Endothelial cell of umbilical vein (primary cell): ENCODE measurements around the gene LAMP1. TPM values are rescaled to one million over a fixed set of nuclear protein-coding genes. Genes with fewer than 3 reads are reported as not detected.

Experiments
- BruUV-seq: library from RNA; stranded (reverse); fragments of 400-500 nt; replicated peaks from 2 replicates; lab custom pipeline; 2021; lab: Mats Ljungman, UMichigan
- CTCF ChIA-PET: fragments of 300-600, 350-600 bp; sonication (Branson Sonifier 250); formaldehyde crosslinking; loops from one replicate; lab custom pipeline; 2021; ENCODE audit warnings: antibody characterized with exemption, inconsistent platforms; lab: Charles Lee
- POLR2A ChIA-PET: fragments of 300-600, 350-600 bp; sonication (Branson Sonifier 250); formaldehyde crosslinking; loops from one replicate; lab custom pipeline; 2021; ENCODE audit warnings: antibody characterized with exemption, inconsistent platforms; lab: Charles Lee
- DNase-seq: peaks from one replicate; pipeline ENCODE4 v3.0.0-alpha.2; 2011; ENCODE audit warnings: low read depth, low spot score
- FAIRE-seq: peaks from 2 replicates; lab custom pipeline; 2011; peaks lifted over from hg19 to GRCh38; lab: Jason Lieb, UNC
- H2AFZ ChIP-seq: 2 replicates; pipeline ENCODE4 v1.6.0; 2012; ENCODE audit warnings: low read depth, low read length, control low read depth, inconsistent platforms
- H3K27ac ChIP-seq: 2 replicates; pipeline ENCODE4 v1.5.1; 2011; ENCODE audit warnings: low read depth, mild to moderate bottlenecking, control low read depth, low read length, moderate library complexity; ENCODE audit not compliant: insufficient read depth
- H3K27me3 ChIP-seq, 2 experiments: 2 replicates each; pipeline versions ENCODE4 v1.6.0 to v1.6.1; 2011; ENCODE audit warnings: low read length in 2 of 2, mixed read lengths in 1 of 2; ENCODE audit not compliant: control insufficient read depth in 2 of 2, insufficient read depth in 2 of 2
- H3K36me3 ChIP-seq, 2 experiments: 2 replicates in 1 of 2; 3 replicates in 1 of 2; pipeline ENCODE4 v1.5.1; 2011; ENCODE audit warnings: low read length in 2 of 2, mild to moderate bottlenecking in 1 of 2, moderate library complexity in 1 of 2; ENCODE audit not compliant: control insufficient read depth in 2 of 2, insufficient read depth in 2 of 2; ENCODE audit errors: extremely low read depth in 1 of 2
- H3K4me1 ChIP-seq: 3 replicates; pipeline ENCODE4 v1.5.1; 2011; ENCODE audit warnings: mild to moderate bottlenecking, low read length; ENCODE audit not compliant: control insufficient read depth, insufficient read depth; ENCODE audit errors: extremely low read depth
- H3K4me2 ChIP-seq: 2 replicates; pipeline ENCODE4 v1.6.1; 2011; ENCODE audit warnings: low read length, control low read depth, mixed read lengths; ENCODE audit not compliant: insufficient read depth
- H3K4me3 ChIP-seq, 3 experiments: fragments of 200-600 bp in 1 of 3; sonication (generic), shearing (Covaris generic) in 1 of 3; replicated peaks in 1 of 3; 2 replicates each; pipeline ENCODE4 v1.5.1; 2011 to 2016; ENCODE audit warnings: control low read depth in 3 of 3, low read length in 3 of 3, mild to moderate bottlenecking in 2 of 3, inconsistent platforms in 1 of 3, low read depth in 1 of 3, moderate library complexity in 1 of 3; ENCODE audit not compliant: insufficient read depth in 1 of 3
- H3K79me2 ChIP-seq: 2 replicates; pipeline ENCODE4 v1.6.0; 2012; ENCODE audit warnings: low read length, inconsistent platforms; ENCODE audit not compliant: control insufficient read depth, insufficient read depth
- H3K9ac ChIP-seq: replicated peaks from 2 replicates; pipeline ENCODE3; 2011; ENCODE audit warnings: low read length, control low read depth; ENCODE audit not compliant: insufficient read depth; ENCODE audit errors: extremely low read depth
- H3K9me1 ChIP-seq: replicated peaks from 3 replicates; pipeline ENCODE4 v1.6.0; 2011; ENCODE audit warnings: mild to moderate bottlenecking, low read length; ENCODE audit not compliant: control insufficient read depth, insufficient read depth; ENCODE audit errors: extremely low read depth
- H3K9me3 ChIP-seq: replicated peaks from 2 replicates; pipeline ENCODE4 v1.5.1; 2012; ENCODE audit warnings: low read length, inconsistent platforms; ENCODE audit not compliant: control insufficient read depth, insufficient read depth
- H4K20me1 ChIP-seq: replicated peaks from 2 replicates; pipeline ENCODE3; 2011; ENCODE audit warnings: mild to moderate bottlenecking, low read length; ENCODE audit not compliant: control insufficient read depth, insufficient read depth; ENCODE audit errors: extremely low read depth
- EZH2 ChIP-seq: IDR thresholded peaks from 2 replicates; pipeline ENCODE4 v1.6.1; 2012; ENCODE audit warnings: borderline replicate concordance, low read depth, mild to moderate bottlenecking, moderate library complexity, low read length, inconsistent platforms; ENCODE audit not compliant: severe bottlenecking
- FOS ChIP-seq: IDR thresholded peaks from 2 replicates; pipeline ENCODE4 v1.6.1; 2011; ENCODE audit warnings: mild to moderate bottlenecking, low read length, moderate library complexity, borderline replicate concordance; ENCODE audit not compliant: insufficient read depth
- GATA2 ChIP-seq: IDR thresholded peaks from 2 replicates; pipeline ENCODE4 v1.7.0; 2011; ENCODE audit warnings: low read depth, mild to moderate bottlenecking, moderate library complexity, mixed read lengths, low read length; ENCODE audit not compliant: insufficient read length, insufficient read depth
- JUN ChIP-seq: IDR thresholded peaks from 2 replicates; pipeline ENCODE4 v1.6.1; 2011; ENCODE audit warnings: borderline replicate concordance, low read depth; ENCODE audit not compliant: insufficient read length, insufficient read depth
- MYC ChIP-seq: IDR thresholded peaks from one replicate; pipeline ENCODE4 v1.6.1; 2011; ENCODE audit warnings: mild to moderate bottlenecking, low read depth, low read length
- POLR2A ChIP-seq: IDR thresholded peaks from 2 replicates; pipeline ENCODE4 v1.6.1; 2012; ENCODE audit warnings: low read depth, mild to moderate bottlenecking, control low read depth, low read length
- POLR2AphosphoS5 ChIP-seq: IDR thresholded peaks from 2 replicates; pipeline ENCODE4 v1.6.1; 2012; ENCODE audit warnings: low read depth, mild to moderate bottlenecking, control low read depth, low read length, moderate library complexity; ENCODE audit not compliant: insufficient read depth
- dilution Hi-C: fragments of 300-500 bp; cut with MboI; formaldehyde crosslinking; loops from one replicate; pipeline ENCODE4 v1.15.0; 2019; ENCODE audit warnings: low sequenced_read_pairs; ENCODE audit not compliant: extremely low pct_ligation_motif_present
- intact Hi-C: fragments of 100-400 bp; cut with micrococcal nuclease; formaldehyde crosslinking; loops from one replicate; pipeline ENCODE4 v1.10.0; 2022
- polyA plus RNA-seq, 4 experiments: library from polyadenylated mRNA; depleted of rRNA in 3 of 4; stranded (reverse) in 3 of 4; unstranded in 1 of 4; fragments of >200 nt; gene quantifications; 2 replicates each; pipeline versions ENCODE4 v1.2.1 to v1.2.3, GENCODE V29; 2011 to 2012; ENCODE audit warnings: missing spikeins in 1 of 4
- total RNA-seq: library from RNA; stranded (reverse); gene quantifications from 2 replicates; pipeline ENCODE4 v1.2.3, GENCODE V29; 2021
- TF ChIP-seq, protein P1 (sequence below): IDR thresholded peaks from 2 replicates; pipeline ENCODE4 v1.6.1; 2011; ENCODE audit not compliant: insufficient read depth, insufficient read length
- TF ChIP-seq, protein P2 (sequence below), 2 donors: IDR thresholded peaks; 1 replicate in 1 of 2; 2 replicates in 1 of 2; pipeline ENCODE4 v1.5.1; 2011; ENCODE audit warnings: low read length in 2 of 2, mild to moderate bottlenecking in 2 of 2, moderate library complexity in 2 of 2, control low read depth in 1 of 2, inconsistent platforms in 1 of 2, low read depth in 1 of 2; ENCODE audit not compliant: insufficient read depth in 1 of 2; ENCODE audit errors: extremely low read depth in 1 of 2

Gene LAMP1
- total and polyA plus RNA-seq, 2 donors (not counting 3 experiments of a cell fraction or from before 2014, with no cell fraction given), result 262 to 285 TPM

DNA sequence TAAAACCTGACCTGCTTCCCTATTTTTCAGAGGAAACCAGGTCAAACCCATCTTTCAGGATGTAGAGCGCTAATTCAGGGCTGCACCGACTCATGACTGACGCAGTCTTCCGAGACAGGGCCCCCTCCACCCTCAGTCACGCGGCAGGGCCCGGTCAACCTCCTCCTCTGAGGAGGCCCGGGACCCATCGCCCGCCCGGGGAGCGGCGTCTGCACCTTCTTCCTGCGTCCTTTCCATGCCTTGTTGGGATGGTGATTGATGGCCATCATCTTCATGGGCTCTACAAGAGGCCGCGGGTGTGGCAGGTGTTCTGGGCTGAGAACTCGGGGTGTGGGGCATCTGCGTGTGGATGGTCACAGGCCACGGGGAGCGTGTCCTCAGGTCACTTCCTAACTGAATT lies 40.9 kb downstream of the LAMP1 start:
- ChIA-PET CTCF (interaction anchor here (0.6 to 1.6 kb wide), 3 partner anchors 10 to 62 kb away, joined by 3 to 4 read pairs (median 4); no protein-coding TSS in a partner anchor), POLR2A (no interaction called here)
- no peak overlapping the region for H2AFZ ChIP-seq
- H3K4me3 ChIP-seq, result no peak overlapping the region
- H3K27ac ChIP-seq, result no peak overlapping the region
- H4K20me1 ChIP-seq, result no peaks in the 10 kb centered on the region
- H3K36me3 ChIP-seq, result no peaks in the 10 kb centered on the region
- BruUV-seq, result no TSS peak
- H3K4me1 ChIP-seq, result no peaks in the 10 kb centered on the region
- dilution Hi-C loops, result no loop called here
- DNase-seq (no peak), FAIRE-seq (no peak)
- H3K9ac ChIP-seq, result no peak overlapping the region
- H3K9me1 ChIP-seq, result no peaks in the 10 kb centered on the region
- TF ChIP-seq GATA2, result no peak
- no peak for TF ChIP-seq FOS
- no peak for TF ChIP-seq JUN
- TF ChIP-seq, protein P1, sequence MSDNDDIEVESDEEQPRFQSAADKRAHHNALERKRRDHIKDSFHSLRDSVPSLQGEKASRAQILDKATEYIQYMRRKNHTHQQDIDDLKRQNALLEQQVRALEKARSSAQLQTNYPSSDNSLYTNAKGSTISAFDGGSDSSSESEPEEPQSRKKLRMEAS, result no peak
- TF ChIP-seq, protein P2, sequence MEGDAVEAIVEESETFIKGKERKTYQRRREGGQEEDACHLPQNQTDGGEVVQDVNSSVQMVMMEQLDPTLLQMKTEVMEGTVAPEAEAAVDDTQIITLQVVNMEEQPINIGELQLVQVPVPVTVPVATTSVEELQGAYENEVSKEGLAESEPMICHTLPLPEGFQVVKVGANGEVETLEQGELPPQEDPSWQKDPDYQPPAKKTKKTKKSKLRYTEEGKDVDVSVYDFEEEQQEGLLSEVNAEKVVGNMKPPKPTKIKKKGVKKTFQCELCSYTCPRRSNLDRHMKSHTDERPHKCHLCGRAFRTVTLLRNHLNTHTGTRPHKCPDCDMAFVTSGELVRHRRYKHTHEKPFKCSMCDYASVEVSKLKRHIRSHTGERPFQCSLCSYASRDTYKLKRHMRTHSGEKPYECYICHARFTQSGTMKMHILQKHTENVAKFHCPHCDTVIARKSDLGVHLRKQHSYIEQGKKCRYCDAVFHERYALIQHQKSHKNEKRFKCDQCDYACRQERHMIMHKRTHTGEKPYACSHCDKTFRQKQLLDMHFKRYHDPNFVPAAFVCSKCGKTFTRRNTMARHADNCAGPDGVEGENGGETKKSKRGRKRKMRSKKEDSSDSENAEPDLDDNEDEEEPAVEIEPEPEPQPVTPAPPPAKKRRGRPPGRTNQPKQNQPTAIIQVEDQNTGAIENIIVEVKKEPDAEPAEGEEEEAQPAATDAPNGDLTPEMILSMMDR (IDR thresholded peaks at IDR 0.05; ENCODE audit: extremely low read depth in 1 of 2, insufficient read depth in 1 of 2, low read depth in 1 of 2, low read length in 2 of 2), result no peak
- TF ChIP-seq POLR2A, result no peak
- TF ChIP-seq EZH2, result no peak
- TF ChIP-seq POLR2AphosphoS5, result no peak
- TF ChIP-seq MYC, result no peak
- no peaks in the 10 kb centered on the region for H3K79me2 ChIP-seq
- intact Hi-C loops, result no loop called here
- H3K27me3 ChIP-seq, result no peaks in the 10 kb centered on the region
- H3K4me2 ChIP-seq, result no peak overlapping the region
- H3K9me3 ChIP-seq, result no peaks in the 10 kb centered on the region
